Activated T-cell treated with anti-CD3 and anti-CD28 coated beads, Interleukin-2, amount 50 U/mL, for 4 hours (primary cell): Measurements from ENCODE around the gene GALNT10. TPM values are rescaled to one million over a fixed set of nuclear protein-coding genes. Genes with fewer than 3 reads are reported as not detected.

Source experiments
- ATAC-seq, 2 donors: fragments of 200-7000 bp; cut with Tn5 transposase; one replicate each; pipeline ENCODE4 v1.10.0; 2021
- DNase-seq: peaks from one replicate; pipeline ENCODE4 v3.0.0-alpha.2; 2020
- H3K27me3 Mint-ChIP-seq: one replicate; pipeline ENCODE4 v1.8.0; 2021; ENCODE audit warnings: low read depth, mixed read lengths
- H3K36me3 Mint-ChIP-seq: one replicate; pipeline ENCODE4 v1.8.0; 2022; ENCODE audit warnings: mixed read lengths; ENCODE audit not compliant: insufficient read depth
- H3K4me1 Mint-ChIP-seq: one replicate; pipeline ENCODE4 v1.8.0; 2021; ENCODE audit warnings: low read depth, mixed read lengths
- H3K4me3 Mint-ChIP-seq: one replicate; pipeline ENCODE4 v1.8.0; 2021; ENCODE audit warnings: mild to moderate bottlenecking, moderate library complexity, mixed read lengths
- H3K9me3 Mint-ChIP-seq: one replicate; pipeline ENCODE4 v1.8.0; 2021; ENCODE audit warnings: mixed read lengths
- total RNA-seq, 3 donors: library from RNA; stranded (reverse); gene quantifications; one replicate each; pipeline ENCODE4 v1.2.1, GENCODE V29; 2021

Gene GALNT10
- total RNA-seq, 3 donors from 2014 or later = 26.8 to 34.8 (median 34.6) TPM

DNA sequence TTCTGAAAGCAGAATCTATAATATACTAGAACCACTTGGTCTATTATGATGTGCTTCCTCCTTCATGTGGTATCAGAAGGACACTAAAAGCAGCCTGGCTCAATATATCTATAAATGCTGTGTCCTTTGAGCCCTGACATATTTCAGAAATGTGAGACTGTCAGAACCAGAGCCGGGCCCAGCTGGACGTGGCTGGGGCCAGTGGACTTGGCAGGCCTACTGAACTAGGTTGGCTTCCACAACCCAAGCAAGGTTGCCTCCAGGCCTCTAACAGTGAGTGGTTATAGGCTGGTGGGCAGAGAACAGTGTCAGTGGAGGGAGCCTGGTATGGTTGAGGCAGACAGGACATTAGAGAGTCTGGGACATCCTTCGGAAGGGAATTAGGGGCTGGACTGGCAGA is 78.9 kb downstream of the GALNT10 start:
- peaks cover 35% of the 10 kb centered on the region for H3K4me1 Mint-ChIP-seq
- H3K36me3 Mint-ChIP-seq = peaks cover 9% of the 10 kb centered on the region
- DNase-seq = no peak
- H3K4me3 Mint-ChIP-seq = no peak overlapping the region
- H3K9me3 Mint-ChIP-seq = no peaks in the 10 kb centered on the region
- ATAC-seq = no peak
- H3K27me3 Mint-ChIP-seq = no peaks in the 10 kb centered on the region

DNA sequence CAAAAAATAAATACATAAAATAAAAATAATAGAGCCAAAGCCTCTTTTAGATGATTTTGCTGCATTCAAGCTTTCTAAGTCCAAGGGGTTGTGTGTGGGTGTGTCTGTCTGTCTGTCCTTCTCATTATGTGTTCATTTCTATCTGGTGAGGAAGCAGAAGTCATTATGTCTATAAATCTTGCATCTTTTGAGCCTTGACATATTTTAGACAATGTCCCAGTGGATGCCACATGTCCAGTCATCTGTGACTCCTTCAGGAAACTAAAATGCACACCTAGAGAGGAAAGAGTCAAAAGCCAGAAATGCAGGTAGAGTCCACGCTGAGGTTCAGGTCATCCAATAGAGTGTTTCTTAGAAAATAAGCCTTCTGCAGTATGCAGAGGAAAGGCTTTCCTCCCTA is 80.9 kb downstream of the GALNT10 start:
- H3K27me3 Mint-ChIP-seq = no peaks in the 10 kb centered on the region
- ATAC-seq = no peak
- no peaks in the 10 kb centered on the region for H3K9me3 Mint-ChIP-seq
- no peak overlapping the region for H3K4me3 Mint-ChIP-seq
- DNase-seq = no peak
- H3K36me3 Mint-ChIP-seq = peaks cover 12% of the 10 kb centered on the region
- H3K4me1 Mint-ChIP-seq = peaks cover 35% of the 10 kb centered on the region

DNA sequence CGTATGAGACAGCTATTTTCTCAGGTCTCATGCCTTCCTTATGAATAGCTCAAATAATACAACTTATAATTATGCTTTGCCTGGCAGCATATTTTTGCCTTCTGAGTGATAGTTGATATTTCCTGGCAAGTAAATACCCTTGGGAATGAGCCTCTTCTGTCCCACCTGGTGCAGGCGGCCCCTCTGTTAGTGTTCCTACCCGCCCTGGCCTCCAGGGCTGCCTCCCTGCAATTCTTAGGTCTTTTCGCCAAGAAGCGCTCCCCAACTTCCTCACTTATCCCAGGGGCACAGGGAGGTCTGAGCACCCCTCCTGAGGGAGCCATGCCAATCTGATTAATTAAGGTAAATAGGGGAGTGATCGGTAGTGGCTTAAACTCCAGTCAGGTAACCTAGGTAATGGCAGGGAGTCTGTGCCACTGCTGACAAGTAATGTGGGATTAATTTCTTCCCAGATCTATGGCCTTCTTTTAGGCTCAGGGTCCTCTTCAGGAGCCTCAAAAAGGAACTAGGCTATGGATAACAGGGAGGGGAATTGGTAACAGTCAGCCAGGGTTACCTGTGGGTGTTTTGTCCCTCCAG is 81.5 kb downstream of the GALNT10 start:
- DNase-seq (no peak), ATAC-seq (no peak)
- Mint-ChIP-seq H3K27me3 (no peaks in the 10 kb centered on the region), H3K36me3 (peaks cover 9% of the 10 kb centered on the region), H3K9me3 (no peaks in the 10 kb centered on the region), H3K4me3 (no peak overlapping the region), H3K4me1 (peaks cover 37% of the 10 kb centered on the region)

DNA sequence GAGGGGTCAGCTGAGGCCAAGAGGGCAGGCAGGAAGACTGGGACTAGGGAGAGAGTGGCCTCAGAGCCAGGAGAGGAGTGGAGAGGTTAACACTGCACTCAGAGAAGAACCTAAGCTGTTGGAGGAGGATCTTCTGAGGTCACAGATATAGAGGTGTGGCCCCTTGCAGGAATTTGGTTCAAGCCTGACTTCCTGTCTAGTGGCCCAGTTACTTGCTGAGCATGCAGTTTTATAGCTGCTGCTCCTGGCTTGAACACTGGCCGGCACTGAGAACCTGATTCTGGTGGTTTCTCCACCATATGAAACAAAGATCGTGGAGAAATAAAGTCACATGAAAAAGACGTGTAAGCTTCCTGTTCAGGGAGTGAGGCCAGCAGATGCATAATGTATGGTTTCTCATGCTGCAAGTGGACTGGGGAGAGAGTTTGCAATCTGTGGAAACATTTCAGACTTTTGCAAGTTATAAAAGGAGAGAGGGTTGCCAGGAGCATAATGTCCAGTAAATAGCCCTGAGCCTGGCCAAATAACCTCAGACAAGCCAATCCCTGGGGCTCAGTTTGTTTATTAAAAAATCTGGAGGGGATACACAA is 82.6 kb downstream of the GALNT10 start:
- ATAC-seq (peak in 1 of 2 donors; percentile 46), DNase-seq (no peak)
- Mint-ChIP-seq H3K4me3 (no peak overlapping the region), H3K4me1 (peaks cover 43% of the 10 kb centered on the region), H3K9me3 (no peaks in the 10 kb centered on the region), H3K27me3 (no peaks in the 10 kb centered on the region), H3K36me3 (peaks cover 7% of the 10 kb centered on the region)

DNA sequence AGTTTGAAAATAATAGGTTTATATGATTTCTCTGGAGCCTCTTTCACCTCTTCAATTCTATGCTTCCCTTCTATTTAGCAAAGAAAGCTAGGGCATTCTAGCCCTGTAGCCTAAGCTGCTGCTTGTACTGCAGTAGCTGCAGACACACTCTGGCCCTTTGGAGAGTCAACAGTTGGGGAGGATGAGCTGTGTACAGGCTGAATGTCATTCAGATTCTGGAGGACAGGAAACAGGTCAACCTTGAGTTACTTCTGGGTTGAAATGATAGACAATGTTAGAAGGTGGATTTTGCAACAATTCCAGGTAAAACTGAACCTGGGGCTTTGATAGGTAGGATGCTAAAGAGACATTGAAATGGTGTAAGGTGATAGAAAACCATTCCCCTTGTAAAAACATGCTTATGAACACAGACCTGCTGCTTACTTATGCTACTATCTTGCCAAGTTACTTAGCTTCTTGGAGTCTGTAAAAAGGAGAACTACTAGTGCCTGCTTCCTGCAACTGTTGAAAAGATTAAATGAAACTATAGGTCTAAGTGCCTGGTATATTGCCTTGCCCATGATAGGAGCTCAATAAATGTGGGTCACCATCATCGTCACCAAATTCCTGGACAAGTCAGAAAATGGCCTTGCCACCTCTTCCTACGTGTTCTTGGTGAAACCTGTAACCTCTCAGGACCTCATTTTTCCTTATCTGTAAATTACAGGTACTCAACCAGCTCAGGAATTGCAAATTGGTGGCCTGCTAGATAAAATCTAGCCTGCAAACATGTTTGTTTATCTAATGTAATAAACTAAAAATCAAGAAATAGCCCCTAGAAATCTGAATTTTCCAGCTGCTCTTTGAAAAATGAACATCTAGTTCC is 83.7 kb downstream of the GALNT10 start:
- no peak for ATAC-seq
- Mint-ChIP-seq H3K36me3 (peaks cover 8% of the 10 kb centered on the region), H3K4me3 (no peak overlapping the region), H3K27me3 (no peaks in the 10 kb centered on the region), H3K4me1 (peaks cover 49% of the 10 kb centered on the region), H3K9me3 (no peaks in the 10 kb centered on the region)
- DNase-seq = no peak

DNA sequence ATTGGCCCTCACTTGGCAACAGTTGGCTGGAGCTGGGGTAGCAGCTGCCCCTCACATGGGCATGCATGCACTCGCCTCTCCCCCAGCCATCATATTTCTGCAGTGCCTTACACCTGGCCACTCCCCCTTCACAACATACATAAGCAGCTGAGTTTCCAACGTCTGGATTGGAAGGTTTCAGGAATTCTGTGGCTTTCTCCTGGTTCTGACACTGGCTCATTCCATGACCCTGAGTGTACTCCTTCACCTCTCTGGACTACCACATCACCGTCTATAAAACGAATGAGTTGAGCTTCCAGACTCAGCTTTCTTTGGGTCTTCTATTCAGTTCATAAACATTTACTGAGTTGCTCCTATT is 84.3 kb downstream of the GALNT10 start:
- ATAC-seq = no peak
- no peaks in the 10 kb centered on the region for H3K9me3 Mint-ChIP-seq
- no peaks in the 10 kb centered on the region for H3K27me3 Mint-ChIP-seq
- H3K4me1 Mint-ChIP-seq = peaks cover 47% of the 10 kb centered on the region
- DNase-seq = no peak
- no peak overlapping the region for H3K4me3 Mint-ChIP-seq
- peaks cover 8% of the 10 kb centered on the region for H3K36me3 Mint-ChIP-seq

DNA sequence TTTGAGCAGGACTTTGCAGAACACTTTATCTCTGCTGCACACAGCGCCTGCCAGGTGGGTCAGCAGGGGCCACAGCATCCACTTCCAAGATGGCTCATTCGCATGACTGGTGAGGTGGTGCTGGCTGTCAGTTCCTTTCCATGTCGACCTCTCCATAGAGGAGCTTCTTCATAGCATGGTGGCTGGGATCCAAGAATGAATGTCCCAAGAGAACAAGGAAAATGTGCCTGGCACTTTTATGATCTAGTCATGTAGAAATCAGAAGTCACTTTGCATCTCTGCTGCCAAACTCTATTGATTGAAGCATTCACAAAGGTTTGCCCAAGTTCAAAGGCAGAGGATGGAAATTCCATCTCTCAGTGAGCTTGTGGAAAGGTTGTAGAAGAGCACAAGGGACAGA is 85.0 kb downstream of the GALNT10 start:
- Mint-ChIP-seq H3K9me3 (no peaks in the 10 kb centered on the region), H3K4me1 (peaks cover 47% of the 10 kb centered on the region)

DNA sequence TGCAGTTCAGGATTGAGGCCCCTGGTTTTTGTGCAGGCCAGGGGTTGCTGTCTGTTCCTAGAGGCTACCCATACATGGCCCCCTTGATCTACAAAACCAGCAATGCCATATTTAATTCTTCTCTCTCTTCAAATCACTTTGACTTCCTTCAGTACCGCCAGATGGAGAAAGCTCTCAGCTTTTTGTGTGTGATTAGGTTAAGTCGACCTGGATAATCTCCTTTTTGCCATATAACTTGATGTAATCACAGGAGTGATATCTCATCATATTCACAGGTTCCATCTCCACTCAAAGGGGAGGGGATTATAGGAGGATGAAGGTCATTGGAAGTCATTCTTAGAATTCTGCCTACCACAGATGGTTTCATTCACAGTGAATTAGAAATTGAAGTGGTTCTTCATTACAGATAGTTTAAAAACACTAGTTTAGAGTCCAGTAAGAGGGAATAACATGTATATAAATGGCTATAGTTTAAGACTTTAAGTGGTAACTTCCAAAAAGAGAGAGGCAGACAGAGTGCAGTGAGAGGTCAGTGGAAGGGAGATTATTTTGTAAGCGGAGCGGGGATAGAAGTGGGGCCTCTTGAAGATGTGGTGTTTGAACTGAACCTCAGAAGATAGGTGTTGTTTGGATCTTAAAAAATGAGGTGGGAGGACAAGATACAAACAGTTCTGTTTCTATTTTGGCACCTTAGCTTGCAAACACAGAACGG is 85.9 kb downstream of the GALNT10 start:
- H3K36me3 Mint-ChIP-seq = peaks cover 10% of the 10 kb centered on the region
- peaks cover 47% of the 10 kb centered on the region for H3K4me1 Mint-ChIP-seq
- DNase-seq = no peak
- H3K9me3 Mint-ChIP-seq = no peaks in the 10 kb centered on the region
- H3K4me3 Mint-ChIP-seq = no peak overlapping the region
- no peaks in the 10 kb centered on the region for H3K27me3 Mint-ChIP-seq
- ATAC-seq = no peak

More for the DNA sequence above, 85.0 kb downstream of the GALNT10 start:
- Mint-ChIP-seq H3K4me3 (no peak overlapping the region), H3K27me3 (no peaks in the 10 kb centered on the region), H3K36me3 (peaks cover 8% of the 10 kb centered on the region)
- no peak for ATAC-seq
- no peak for DNase-seq

DNA sequence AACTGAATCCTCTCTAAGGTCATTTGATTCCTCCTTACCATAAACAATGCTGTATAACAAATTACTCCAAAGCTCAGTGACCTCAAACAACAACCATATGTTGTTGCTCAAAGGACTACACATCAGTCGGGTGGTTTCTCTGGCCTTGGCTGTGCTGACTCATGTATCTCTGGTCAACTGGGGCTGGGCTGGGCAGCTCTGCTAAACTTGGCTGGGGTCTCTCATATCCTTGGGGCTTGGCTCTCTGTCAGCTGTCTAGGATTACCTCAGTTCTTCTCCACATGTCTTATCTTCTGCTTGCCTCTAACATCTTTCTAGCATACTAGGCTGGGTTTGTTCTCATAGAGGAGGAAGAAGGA is 86.4 kb downstream of the GALNT10 start:
- Mint-ChIP-seq H3K4me3 (no peak overlapping the region), H3K27me3 (no peaks in the 10 kb centered on the region), H3K36me3 (peaks cover 10% of the 10 kb centered on the region), H3K4me1 (peaks cover 42% of the 10 kb centered on the region), H3K9me3 (no peaks in the 10 kb centered on the region)
- DNase-seq (no peak), ATAC-seq (no peak)

DNA sequence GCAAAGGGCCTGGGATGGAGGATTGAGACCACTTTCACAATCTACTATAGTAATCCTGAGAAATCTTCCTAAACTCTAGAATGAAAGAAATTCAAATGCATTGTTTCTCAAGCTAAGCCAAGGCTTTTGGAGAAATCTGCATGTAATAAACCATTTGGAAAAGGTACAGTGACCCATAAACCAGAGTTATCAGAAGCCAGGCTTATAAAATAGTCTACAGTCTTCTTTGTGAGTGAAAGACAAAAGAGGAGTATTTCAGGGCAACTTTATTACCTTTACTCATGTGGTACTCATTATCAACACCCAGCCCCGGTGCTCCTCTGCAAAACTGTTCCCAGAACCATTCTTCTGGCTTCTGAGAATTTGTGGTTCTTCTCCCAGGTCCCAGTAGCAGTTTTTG is 87.0 kb downstream of the GALNT10 start:
- H3K27me3 Mint-ChIP-seq = no peaks in the 10 kb centered on the region
- no peak overlapping the region for H3K4me3 Mint-ChIP-seq
- peaks cover 38% of the 10 kb centered on the region for H3K4me1 Mint-ChIP-seq
- peaks cover 10% of the 10 kb centered on the region for H3K36me3 Mint-ChIP-seq
- ATAC-seq (no peak), DNase-seq (no peak)
- H3K9me3 Mint-ChIP-seq = no peaks in the 10 kb centered on the region

DNA sequence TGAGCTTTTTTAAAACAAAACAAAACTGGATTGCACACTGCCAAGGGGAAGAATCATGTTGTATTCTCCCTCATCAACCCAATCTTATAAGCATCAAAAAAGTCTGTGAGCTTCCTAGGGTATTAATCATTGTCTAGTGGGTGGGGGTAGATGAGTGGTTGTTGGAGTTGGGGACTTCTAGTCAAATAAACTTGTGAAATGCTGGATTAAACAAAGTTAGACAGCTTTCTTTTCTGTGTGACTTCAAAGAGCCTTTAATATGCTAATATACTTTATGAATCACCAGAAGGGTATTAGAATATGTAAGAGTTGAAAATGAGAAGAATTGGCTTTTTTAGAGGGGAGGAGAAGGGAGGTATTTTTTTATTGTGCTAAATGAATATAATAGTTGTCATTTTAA is 87.7 kb downstream of the GALNT10 start:
- Mint-ChIP-seq H3K27me3 (no peaks in the 10 kb centered on the region), H3K9me3 (no peaks in the 10 kb centered on the region), H3K36me3 (peaks cover 9% of the 10 kb centered on the region), H3K4me3 (no peak overlapping the region), H3K4me1 (peaks cover 31% of the 10 kb centered on the region)
- DNase-seq (no peak), ATAC-seq (peak; percentile 32 to 71)

DNA sequence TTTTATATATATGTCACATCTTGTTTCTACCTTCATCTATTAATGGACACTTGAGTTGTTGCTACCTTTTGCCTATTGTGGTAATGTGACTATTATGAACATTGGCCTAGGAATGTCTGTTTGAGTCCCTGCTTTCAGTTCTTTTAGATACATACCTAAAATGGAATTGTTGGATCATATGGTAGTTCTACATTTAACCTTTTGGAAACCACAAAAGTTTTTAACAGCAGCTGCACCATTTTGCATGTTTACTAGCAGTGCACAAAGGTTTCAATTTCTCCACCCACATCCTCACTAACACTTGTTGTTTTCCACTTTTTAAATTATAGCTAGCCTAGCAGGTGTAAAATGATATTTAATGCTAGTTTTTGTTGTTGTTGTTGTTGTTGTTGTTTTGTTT is 88.4 kb downstream of the GALNT10 start:
- Mint-ChIP-seq H3K4me1 (peaks cover 26% of the 10 kb centered on the region), H3K4me3 (no peak overlapping the region), H3K9me3 (no peaks in the 10 kb centered on the region), H3K27me3 (no peaks in the 10 kb centered on the region), H3K36me3 (peaks cover 8% of the 10 kb centered on the region)
- DNase-seq (no peak), ATAC-seq (no peak)

DNA sequence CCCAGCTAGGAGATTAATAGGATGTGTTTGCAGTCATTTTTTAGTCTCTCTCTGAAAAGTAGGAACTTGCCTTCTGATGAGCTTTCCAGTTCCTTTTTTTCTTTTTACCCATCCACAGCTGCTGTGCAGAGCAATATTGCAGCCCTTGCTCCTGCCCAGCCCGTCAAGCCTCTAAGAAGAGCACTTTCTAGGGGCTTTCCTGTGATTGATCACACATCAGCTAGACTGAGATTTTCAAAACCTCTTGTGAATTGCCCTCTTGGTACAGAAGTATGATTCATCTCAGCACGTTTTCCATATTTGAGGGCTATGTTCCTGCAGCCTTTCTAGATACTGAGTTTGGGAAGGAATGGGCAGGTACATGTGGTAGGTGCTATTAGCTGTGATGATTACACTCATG is 93.9 kb downstream of the GALNT10 start:
- no peaks in the 10 kb centered on the region for H3K27me3 Mint-ChIP-seq
- no peaks in the 10 kb centered on the region for H3K9me3 Mint-ChIP-seq
- ATAC-seq = no peak

DNA sequence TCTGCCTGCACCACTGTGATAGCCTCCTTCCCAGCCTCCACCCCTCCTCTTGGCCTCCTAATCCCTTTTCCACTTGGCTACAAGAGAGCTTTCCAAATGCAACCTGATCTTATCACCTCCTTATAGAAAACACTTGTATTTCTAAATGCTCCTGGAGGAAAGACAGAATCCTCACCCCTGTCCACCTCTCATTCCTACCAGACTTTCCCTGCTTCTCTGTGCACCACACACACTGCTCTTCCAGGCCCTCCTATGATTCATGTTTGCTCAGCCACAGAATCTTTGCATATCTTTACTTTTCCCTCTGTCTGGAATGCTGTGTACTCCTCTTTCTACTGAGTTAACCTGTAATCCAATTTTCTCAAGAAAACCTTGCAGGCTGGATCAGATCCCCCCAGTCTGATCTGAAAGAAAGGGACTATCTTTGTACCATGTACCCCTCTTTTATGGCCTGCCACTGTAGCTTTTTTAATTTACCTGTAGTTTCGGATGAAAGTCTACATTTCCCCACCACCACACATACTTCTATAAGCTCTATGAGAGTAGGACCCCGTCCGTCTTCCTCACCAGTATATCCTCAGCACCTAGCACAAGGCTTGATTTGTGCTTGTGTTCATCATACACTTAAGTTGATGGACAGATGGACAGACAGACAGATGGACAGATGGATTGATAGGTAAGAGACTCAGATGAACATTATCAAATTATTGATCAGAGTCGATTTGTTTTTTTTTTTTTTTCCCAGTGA is 95.3 kb downstream of the GALNT10 start:
- Mint-ChIP-seq H3K36me3 (peaks cover 4% of the 10 kb centered on the region), H3K4me3 (no peak overlapping the region), H3K27me3 (no peaks in the 10 kb centered on the region), H3K4me1 (peaks cover 7% of the 10 kb centered on the region), H3K9me3 (no peaks in the 10 kb centered on the region)
- DNase-seq (no peak), ATAC-seq (no peak)

More for the DNA sequence above, 93.9 kb downstream of the GALNT10 start:
- DNase-seq = no peak
- Mint-ChIP-seq H3K4me3 (no peak overlapping the region), H3K4me1 (peaks cover 10% of the 10 kb centered on the region), H3K36me3 (peaks cover 4% of the 10 kb centered on the region)
